MM.1S (cell line): ENCODE measurements around the gene UFC1.
A peak's percentile ranks its signal among the peaks of the same experiment; 100 is the strongest.

Experiments used
- DNase-seq: peaks from one replicate; pipeline ENCODE4 v3.0.0-alpha.2; 2015
- H2AFZ ChIP-seq: fragments of 300-600 bp; sonication (generic); 2 replicates; pipeline ENCODE4 v1.6.0; 2016; ENCODE audit warnings: antibody characterized with exemption, low read length
- H3F3A ChIP-seq: fragments of 300-600 bp; sonication (generic); 2 replicates; pipeline ENCODE4 v1.6.1; 2016; ENCODE audit warnings: mild to moderate bottlenecking, antibody characterized with exemption, low read length, moderate library complexity, mixed read lengths; ENCODE audit not compliant: insufficient read depth
- H3K27ac ChIP-seq: fragments of 300-600 bp; sonication (generic); 2 replicates; pipeline ENCODE4 v1.5.1; 2016; ENCODE audit warnings: mild to moderate bottlenecking, low read length
- H3K27me3 ChIP-seq: fragments of 300-600 bp; sonication (generic); replicated peaks from 2 replicates; pipeline ENCODE4 v1.6.0; 2016; ENCODE audit warnings: low read length; ENCODE audit not compliant: insufficient read depth
- H3K36me3 ChIP-seq: fragments of 300-600 bp; sonication (generic); replicated peaks from 2 replicates; pipeline ENCODE4 v1.6.1; 2016; ENCODE audit warnings: mild to moderate bottlenecking, low read length, mixed read lengths; ENCODE audit not compliant: insufficient read depth
- H3K4me1 ChIP-seq: fragments of 300-600 bp; sonication (generic); 2 replicates; pipeline ENCODE4 v1.6.1; 2016; ENCODE audit warnings: low read length, mixed read lengths
- H3K4me2 ChIP-seq: fragments of 300-600 bp; sonication (generic); 2 replicates; pipeline ENCODE4 v1.6.0; 2016; ENCODE audit warnings: low read depth, low read length
- H3K4me3 ChIP-seq: fragments of 300-600 bp; sonication (generic); 2 replicates; pipeline ENCODE4 v1.5.1; 2016; ENCODE audit warnings: low read length, mixed read lengths
- H3K79me2 ChIP-seq: fragments of 300-600 bp; sonication (generic); 2 replicates; pipeline ENCODE4 v1.6.1; 2016; ENCODE audit warnings: mixed run types, low read length, mixed read lengths
- H3K9ac ChIP-seq: fragments of 300-600 bp; sonication (generic); 2 replicates; pipeline ENCODE4 v1.6.1; 2016; ENCODE audit warnings: low read length, mixed read lengths
- H3K9me2 ChIP-seq: fragments of 300-600 bp; sonication (generic); replicated peaks from 2 replicates; pipeline ENCODE4 v1.6.1; 2016; ENCODE audit warnings: mild to moderate bottlenecking, low read length, mixed read lengths; ENCODE audit not compliant: insufficient read depth
- H3K9me3 ChIP-seq: fragments of 300-600 bp; sonication (generic); replicated peaks from 2 replicates; pipeline ENCODE4 v1.6.1; 2016; ENCODE audit warnings: mild to moderate bottlenecking, low read length, mixed read lengths; ENCODE audit not compliant: insufficient read depth
- H4K20me1 ChIP-seq: fragments of 300-600 bp; sonication (generic); 2 replicates; pipeline ENCODE4 v1.6.1; 2016; ENCODE audit warnings: mild to moderate bottlenecking, low read length, moderate library complexity, mixed read lengths; ENCODE audit not compliant: insufficient read depth
- EZH2 ChIP-seq: fragments of 300-600 bp; sonication (generic); optimal IDR thresholded peaks from 2 replicates; pipeline ENCODE3; 2017; ENCODE audit warnings: low read depth, mild to moderate bottlenecking, antibody characterized with exemption, low read length, mixed read lengths
- EZH2phosphoT487 ChIP-seq: fragments of 300-600 bp; sonication (generic); IDR thresholded peaks from 2 replicates; pipeline ENCODE4 v1.6.1; 2018; ENCODE audit warnings: antibody characterized with exemption, low read length
- TF ChIP-seq, protein P1 (sequence below): fragments of 300-600 bp; sonication (generic); IDR thresholded peaks from 2 replicates; pipeline ENCODE4 v1.5.1; 2016; ENCODE audit warnings: antibody characterized with exemption, low read length, mixed read lengths

The UFC1 gene

DNA sequence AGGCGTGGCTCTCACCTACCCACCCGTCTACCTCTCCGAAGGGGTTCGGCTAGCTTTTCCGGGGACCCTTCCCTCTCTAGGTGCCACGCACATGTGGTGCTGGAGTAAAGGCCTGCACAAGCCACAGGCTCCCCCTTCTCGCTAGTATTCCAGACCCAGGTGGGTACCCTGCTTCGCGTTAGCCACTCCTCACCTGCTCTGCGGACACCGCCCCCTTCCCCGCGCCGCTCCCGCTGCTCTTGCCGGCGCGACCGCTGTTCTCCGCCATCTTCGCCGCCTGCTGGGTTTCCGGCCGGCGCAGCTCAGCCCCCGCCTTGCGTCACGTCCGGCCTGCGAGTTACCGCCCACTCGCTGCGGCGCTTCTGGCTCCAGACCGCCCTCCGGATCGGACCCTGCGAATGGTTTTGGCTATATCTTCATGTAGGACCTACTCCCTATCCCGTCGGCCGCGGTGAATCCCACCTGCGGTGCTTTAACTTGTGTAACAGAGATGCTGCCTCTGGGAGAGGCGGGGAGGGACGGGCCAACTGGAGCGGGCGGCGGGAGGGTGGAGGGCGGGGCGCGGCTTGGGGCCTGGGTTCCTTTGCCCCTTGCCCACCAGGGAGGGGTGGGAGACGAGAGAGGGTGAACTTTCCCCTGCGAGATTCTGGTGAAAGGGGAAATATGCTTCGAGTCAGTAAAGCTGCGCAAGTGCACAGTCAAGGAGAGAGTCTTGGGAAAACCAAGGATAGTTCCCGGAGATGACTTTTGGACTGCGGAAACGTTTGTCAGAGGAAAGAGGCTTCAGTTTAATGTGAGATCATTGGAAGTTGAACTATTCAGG is 35.8 kb upstream of the UFC1 start, which contains the start of the genes NIT1 and PFDN2:
Gene NIT1, plus strand, starts transcription at position 347 of the 823 bp plus-strand sequence. Its CDS starts 72 bp downstream, at position 419.
Gene PFDN2, minus strand, starts transcription at position 279 of the 823 bp plus-strand sequence. Its CDS starts 11 bp downstream, at position 268.
- DNase-seq = peak; percentile 92
- Histone ChIP-seq H3K9me2 (no peaks in the 10 kb centered on the region), H4K20me1 (peaks cover 3% of the 10 kb centered on the region; the same call in 1 of the 2 replicates), H2AFZ (peak within 1 kb of the TSS; percentile 80), H3K36me3 (0 out of 2 replicates have a peak, but pooled peaks cover 5% of the 10 kb centered on the region), H3K4me1 (peaks cover 28% of the 10 kb centered on the region), H3K4me3 (peak within 1 kb of the TSS; percentile 91), H3K9me3 (no peaks in the 10 kb centered on the region), H3F3A (0 out of 2 replicates have a peak, but pooled peaks cover 15% of the 10 kb centered on the region), H3K4me2 (peak within 1 kb of the TSS; percentile 82), H3K27ac (peak within 1 kb of the TSS; percentile 56; the same call in 1 of the 2 replicates), H3K79me2 (peaks cover 73% of the 10 kb centered on the region), H3K27me3 (no peaks in the 10 kb centered on the region), H3K9ac (peak within 1 kb of the TSS; percentile 82)
- no peak for TF ChIP-seq EZH2

DNA sequence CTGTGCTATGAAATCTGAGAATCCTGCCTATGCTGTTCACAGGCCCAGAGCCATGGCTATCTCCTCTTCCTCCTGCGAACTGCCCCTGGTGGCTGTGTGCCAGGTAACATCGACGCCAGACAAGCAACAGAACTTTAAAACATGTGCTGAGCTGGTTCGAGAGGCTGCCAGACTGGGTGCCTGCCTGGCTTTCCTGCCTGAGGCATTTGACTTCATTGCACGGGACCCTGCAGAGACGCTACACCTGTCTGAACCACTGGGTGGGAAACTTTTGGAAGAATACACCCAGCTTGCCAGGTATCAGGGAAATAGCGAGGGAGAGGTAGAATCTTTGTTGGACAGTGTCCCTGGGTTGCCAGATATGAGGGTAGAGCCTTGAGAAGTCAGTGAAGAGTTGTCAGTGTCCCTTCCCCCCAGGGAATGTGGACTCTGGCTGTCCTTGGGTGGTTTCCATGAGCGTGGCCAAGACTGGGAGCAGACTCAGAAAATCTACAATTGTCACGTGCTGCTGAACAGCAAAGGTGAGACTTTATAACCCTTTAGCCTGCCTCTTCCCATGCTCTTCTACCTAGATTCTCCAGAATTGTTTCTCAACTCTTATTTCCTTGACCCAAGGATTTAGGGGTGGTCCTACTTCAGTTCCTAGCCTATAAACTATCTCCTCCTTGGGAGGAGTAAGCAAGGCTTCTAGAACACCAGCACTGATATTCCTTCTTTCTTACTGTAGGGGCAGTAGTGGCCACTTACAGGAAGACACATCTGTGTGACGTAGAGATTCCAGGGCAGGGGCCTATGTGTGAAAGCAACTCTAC is 34.5 kb upstream of the UFC1 start:
- Histone ChIP-seq H3K79me2 (peaks cover 61% of the 10 kb centered on the region), H4K20me1 (no peaks in the 10 kb centered on the region), H2AFZ (no peak overlapping the region), H3K4me3 (peak overlapping the region; percentile 91), H3F3A (0 out of 2 replicates have a peak, but pooled peaks cover 15% of the 10 kb centered on the region), H3K4me1 (peaks cover 28% of the 10 kb centered on the region), H3K4me2 (peak overlapping the region; percentile 82), H3K9ac (peak overlapping the region; percentile 82; the same call in 1 of the 2 replicates), H3K9me3 (no peaks in the 10 kb centered on the region), H3K27me3 (no peaks in the 10 kb centered on the region), H3K36me3 (0 out of 2 replicates have a peak, but pooled peaks cover 5% of the 10 kb centered on the region), H3K27ac (peak overlapping the region; percentile 13; the same call in 1 of the 2 replicates), H3K9me2 (no peaks in the 10 kb centered on the region)
- DNase-seq = peak; percentile 80
- no peak for TF ChIP-seq EZH2phosphoT487
- TF ChIP-seq EZH2 = no peak
- TF ChIP-seq, protein P1, sequence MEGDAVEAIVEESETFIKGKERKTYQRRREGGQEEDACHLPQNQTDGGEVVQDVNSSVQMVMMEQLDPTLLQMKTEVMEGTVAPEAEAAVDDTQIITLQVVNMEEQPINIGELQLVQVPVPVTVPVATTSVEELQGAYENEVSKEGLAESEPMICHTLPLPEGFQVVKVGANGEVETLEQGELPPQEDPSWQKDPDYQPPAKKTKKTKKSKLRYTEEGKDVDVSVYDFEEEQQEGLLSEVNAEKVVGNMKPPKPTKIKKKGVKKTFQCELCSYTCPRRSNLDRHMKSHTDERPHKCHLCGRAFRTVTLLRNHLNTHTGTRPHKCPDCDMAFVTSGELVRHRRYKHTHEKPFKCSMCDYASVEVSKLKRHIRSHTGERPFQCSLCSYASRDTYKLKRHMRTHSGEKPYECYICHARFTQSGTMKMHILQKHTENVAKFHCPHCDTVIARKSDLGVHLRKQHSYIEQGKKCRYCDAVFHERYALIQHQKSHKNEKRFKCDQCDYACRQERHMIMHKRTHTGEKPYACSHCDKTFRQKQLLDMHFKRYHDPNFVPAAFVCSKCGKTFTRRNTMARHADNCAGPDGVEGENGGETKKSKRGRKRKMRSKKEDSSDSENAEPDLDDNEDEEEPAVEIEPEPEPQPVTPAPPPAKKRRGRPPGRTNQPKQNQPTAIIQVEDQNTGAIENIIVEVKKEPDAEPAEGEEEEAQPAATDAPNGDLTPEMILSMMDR = peak; percentile 57

DNA sequence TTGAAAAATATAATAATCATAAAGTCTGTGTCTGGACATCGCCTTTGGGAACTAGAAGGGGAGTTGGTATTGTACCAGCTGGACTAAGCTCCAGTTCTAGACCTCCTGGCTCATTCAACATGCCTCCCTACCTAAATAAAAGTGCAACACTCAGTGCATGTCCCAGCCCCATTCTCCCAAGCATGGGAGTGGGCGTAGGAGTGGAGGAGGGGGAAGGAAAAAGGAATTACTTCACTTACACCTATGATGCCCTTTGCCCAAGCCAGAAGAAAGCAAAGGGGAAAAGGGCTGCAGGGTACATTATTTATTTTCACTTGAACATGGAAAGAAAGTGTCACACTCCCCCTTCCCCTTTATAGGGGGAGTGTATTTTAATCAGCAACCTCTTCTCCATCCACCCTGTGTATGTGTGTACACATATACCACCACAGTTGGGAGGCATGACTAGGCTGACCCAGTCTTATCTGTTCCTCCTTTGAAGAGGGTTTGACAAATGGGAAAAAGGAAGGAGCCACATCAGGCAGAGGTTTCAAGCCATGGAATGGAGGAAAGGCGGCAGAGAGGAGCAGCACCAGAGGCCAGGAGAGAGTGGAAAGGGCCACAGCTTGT is 32.6 kb upstream of the UFC1 start:
- Histone ChIP-seq H3K79me2 (peaks cover 57% of the 10 kb centered on the region), H3K27ac (no peak overlapping the region), H3K9ac (no peak overlapping the region), H3K27me3 (no peaks in the 10 kb centered on the region), H3K4me3 (no peak overlapping the region), H3K4me2 (no peak overlapping the region), H3F3A (0 out of 2 replicates have a peak, but pooled peaks cover 15% of the 10 kb centered on the region), H2AFZ (no peak overlapping the region), H3K9me2 (no peaks in the 10 kb centered on the region), H3K36me3 (0 out of 2 replicates have a peak, but pooled peaks cover 5% of the 10 kb centered on the region), H3K4me1 (peaks cover 22% of the 10 kb centered on the region), H3K9me3 (no peaks in the 10 kb centered on the region), H4K20me1 (no peaks in the 10 kb centered on the region)
- no peak for DNase-seq
- TF ChIP-seq EZH2phosphoT487 (no peak), EZH2 (no peak)
- TF ChIP-seq, protein P1 = no peak
